ENCODE data around the gene GRHL1. TPM values are rescaled to one million over a fixed set of nuclear protein-coding genes. Genes with fewer than 3 reads are reported as not detected.

GRHL1 gene
- total and polyA plus RNA-seq, 4 donors = 3.6 to 13.7 (median 6.1) TPM

- DNase-seq (ENCODE audit: low spot score) = no peak
- H3K27me3 ChIP-seq (ENCODE audit: control insufficient read depth in 4 of 4, insufficient read depth in 4 of 4, low read length in 3 of 4) = no peaks in the 10 kb centered on the region
- H3K9ac ChIP-seq (ENCODE audit: low read depth in 1 of 2, low read length in 2 of 2) = no peak overlapping the region
- TF ChIP-seq RXRA (IDR thresholded peaks at IDR 0.05) = no peak
- no peak for TF ChIP-seq RAD21 (IDR thresholded peaks at IDR 0.05)
- TF ChIP-seq EGR1 (IDR thresholded peaks at IDR 0.05; ENCODE audit: low read depth in 2 of 2) = no peak
- no peak for TF ChIP-seq REST (IDR thresholded peaks at IDR 0.05)
- no peak for TF ChIP-seq FOXA1 (IDR thresholded peaks at IDR 0.05)
- no peak for TF ChIP-seq HNF4A (conservative IDR thresholded peaks at IDR 0.05)
- no peak for TF ChIP-seq FOXA2 (IDR thresholded peaks at IDR 0.05)
- TF ChIP-seq, protein P1, sequence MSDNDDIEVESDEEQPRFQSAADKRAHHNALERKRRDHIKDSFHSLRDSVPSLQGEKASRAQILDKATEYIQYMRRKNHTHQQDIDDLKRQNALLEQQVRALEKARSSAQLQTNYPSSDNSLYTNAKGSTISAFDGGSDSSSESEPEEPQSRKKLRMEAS (IDR thresholded peaks at IDR 0.05) = no peak
- TF ChIP-seq YY1 (IDR thresholded peaks at IDR 0.05) = no peak
- TF ChIP-seq, protein P2, sequence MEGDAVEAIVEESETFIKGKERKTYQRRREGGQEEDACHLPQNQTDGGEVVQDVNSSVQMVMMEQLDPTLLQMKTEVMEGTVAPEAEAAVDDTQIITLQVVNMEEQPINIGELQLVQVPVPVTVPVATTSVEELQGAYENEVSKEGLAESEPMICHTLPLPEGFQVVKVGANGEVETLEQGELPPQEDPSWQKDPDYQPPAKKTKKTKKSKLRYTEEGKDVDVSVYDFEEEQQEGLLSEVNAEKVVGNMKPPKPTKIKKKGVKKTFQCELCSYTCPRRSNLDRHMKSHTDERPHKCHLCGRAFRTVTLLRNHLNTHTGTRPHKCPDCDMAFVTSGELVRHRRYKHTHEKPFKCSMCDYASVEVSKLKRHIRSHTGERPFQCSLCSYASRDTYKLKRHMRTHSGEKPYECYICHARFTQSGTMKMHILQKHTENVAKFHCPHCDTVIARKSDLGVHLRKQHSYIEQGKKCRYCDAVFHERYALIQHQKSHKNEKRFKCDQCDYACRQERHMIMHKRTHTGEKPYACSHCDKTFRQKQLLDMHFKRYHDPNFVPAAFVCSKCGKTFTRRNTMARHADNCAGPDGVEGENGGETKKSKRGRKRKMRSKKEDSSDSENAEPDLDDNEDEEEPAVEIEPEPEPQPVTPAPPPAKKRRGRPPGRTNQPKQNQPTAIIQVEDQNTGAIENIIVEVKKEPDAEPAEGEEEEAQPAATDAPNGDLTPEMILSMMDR (IDR thresholded peaks at IDR 0.05; ENCODE audit: low read depth, low read length, missing input control) = no peak
- peaks cover 0 to 33% (median 12%) of the 10 kb centered on the region in 4 donors for H3K36me3 ChIP-seq (ENCODE audit: control insufficient read depth in 4 of 4, insufficient read depth in 3 of 4, low read depth in 1 of 4, low read length in 3 of 4)
- WGBS = 90% methylated on average over 6 of the region's 6 CpGs
- H3K4me3 ChIP-seq (ENCODE audit: low read depth in 1 of 3, low read length in 3 of 3) = no peak overlapping the region
- H3K9me3 ChIP-seq (ENCODE audit: control insufficient read depth in 4 of 4, low read length in 3 of 4) = no peaks in the 10 kb centered on the region
- H3K4me1 ChIP-seq (ENCODE audit: control insufficient read depth in 4 of 4, insufficient read depth in 4 of 4, low read length in 3 of 4) = peaks cover 0 to 1% (median 0%) of the 10 kb centered on the region in 4 donors
- H3K27ac ChIP-seq (ENCODE audit: low read depth in 1 of 2, low read length in 2 of 2) = no peak overlapping the region
Measured at GRCh38 chr2:9973690-9974089, 22.2 kb downstream of the GRHL1 start.

DNA sequence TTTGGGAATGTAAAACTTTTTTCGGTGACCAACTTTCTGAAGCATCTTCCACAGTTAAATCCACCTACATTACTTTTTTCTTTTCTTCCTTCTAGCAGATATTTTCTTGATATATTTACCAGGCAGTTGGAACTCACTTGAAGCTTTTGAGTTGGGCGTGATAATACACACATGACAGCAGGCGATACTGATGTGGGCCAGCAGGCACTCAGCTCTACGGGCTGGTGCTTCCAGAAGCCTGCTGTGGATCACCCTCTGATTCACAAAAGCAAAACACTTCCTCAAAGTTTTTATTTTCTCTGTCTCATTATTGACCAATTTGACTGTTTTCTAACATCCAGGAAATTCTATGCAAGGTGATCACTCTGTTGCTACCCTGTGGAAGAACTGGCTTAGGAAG is 22.9 kb downstream of the GRHL1 start:
- Histone ChIP-seq H3K9ac (ENCODE audit: low read depth in 1 of 2, low read length in 2 of 2) (no peak overlapping the region), H3K4me1 (ENCODE audit: control insufficient read depth in 4 of 4, insufficient read depth in 4 of 4, low read length in 3 of 4) (peaks cover 0 to 1% (median 0%) of the 10 kb centered on the region in 4 donors), H3K27ac (ENCODE audit: low read depth in 1 of 2, low read length in 2 of 2) (no peak overlapping the region), H3K4me3 (ENCODE audit: low read depth in 1 of 3, low read length in 3 of 3) (no peak overlapping the region), H3K9me3 (ENCODE audit: control insufficient read depth in 4 of 4, low read length in 3 of 4) (no peaks in the 10 kb centered on the region), H3K27me3 (ENCODE audit: control insufficient read depth in 4 of 4, insufficient read depth in 4 of 4, low read length in 3 of 4) (no peaks in the 10 kb centered on the region), H3K36me3 (ENCODE audit: control insufficient read depth in 4 of 4, insufficient read depth in 3 of 4, low read depth in 1 of 4, low read length in 3 of 4) (peaks cover 0 to 33% (median 11%) of the 10 kb centered on the region in 4 donors)
- TF ChIP-seq NR2F2 (IDR thresholded peaks at IDR 0.05) = no peak
- TF ChIP-seq TAF1 (conservative IDR thresholded peaks at IDR 0.05) = no peak
- TF ChIP-seq, protein P2 (IDR thresholded peaks at IDR 0.05; ENCODE audit: low read depth, low read length, missing input control) = no peak
- DNase-seq (ENCODE audit: low spot score) = no peak
- 95% methylated on average over 4 of the region's 4 CpGs for WGBS

All from liver (tissue), 9 donors.